Epithelial cell of prostate (primary cell): ENCODE data around the gene PWP1.
A peak's percentile ranks its signal among the peaks of the same experiment; 100 is the strongest.

ENCODE experiments used
- DNase-seq: peaks from one replicate; pipeline ENCODE4 v3.0.0-alpha.2; 2011; ENCODE audit warnings: low read depth, low spot score
- H3K27ac ChIP-seq: fragments of 450-650 bp; 2 replicates; pipeline ENCODE4 v1.5.1; 2017; ENCODE audit warnings: mild to moderate bottlenecking

PWP1 gene

GRCh38 chr12:107685360-107686248 lies at the start of gene PWP1:
Gene PWP1, plus strand, starts transcription at chr12:107685799. Its CDS starts 101 bp downstream, at chr12:107685900.
- DNase-seq, result peak; percentile 74
- peak within 1 kb of the TSS; percentile 65 for H3K27ac ChIP-seq

DNA sequence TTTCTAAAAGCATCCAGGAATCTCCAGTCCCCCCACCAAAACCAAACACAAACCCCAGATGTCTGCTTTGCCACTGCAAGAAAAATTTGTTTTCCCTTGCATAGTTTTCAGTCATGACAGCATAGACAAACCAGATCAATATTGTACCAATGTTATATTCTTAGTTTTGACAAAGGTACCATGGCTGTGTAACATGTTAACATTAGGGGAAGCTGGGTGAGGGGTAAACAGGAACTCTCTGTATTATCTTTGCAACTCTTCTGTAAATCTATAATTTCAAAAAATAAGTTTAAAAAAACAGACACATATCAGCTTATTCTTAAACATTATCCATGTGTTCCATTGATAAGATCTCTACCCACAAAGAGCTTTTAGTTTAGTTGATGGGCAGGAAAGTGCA lies 44.4 kb upstream of the PWP1 start:
- no peak for DNase-seq
- H3K27ac ChIP-seq, result no peak overlapping the region

- no peak overlapping the region for H3K27ac ChIP-seq
- no peak for DNase-seq
Measured at GRCh38 chr12:107642240-107642639, 43.4 kb upstream of the PWP1 start.

DNA sequence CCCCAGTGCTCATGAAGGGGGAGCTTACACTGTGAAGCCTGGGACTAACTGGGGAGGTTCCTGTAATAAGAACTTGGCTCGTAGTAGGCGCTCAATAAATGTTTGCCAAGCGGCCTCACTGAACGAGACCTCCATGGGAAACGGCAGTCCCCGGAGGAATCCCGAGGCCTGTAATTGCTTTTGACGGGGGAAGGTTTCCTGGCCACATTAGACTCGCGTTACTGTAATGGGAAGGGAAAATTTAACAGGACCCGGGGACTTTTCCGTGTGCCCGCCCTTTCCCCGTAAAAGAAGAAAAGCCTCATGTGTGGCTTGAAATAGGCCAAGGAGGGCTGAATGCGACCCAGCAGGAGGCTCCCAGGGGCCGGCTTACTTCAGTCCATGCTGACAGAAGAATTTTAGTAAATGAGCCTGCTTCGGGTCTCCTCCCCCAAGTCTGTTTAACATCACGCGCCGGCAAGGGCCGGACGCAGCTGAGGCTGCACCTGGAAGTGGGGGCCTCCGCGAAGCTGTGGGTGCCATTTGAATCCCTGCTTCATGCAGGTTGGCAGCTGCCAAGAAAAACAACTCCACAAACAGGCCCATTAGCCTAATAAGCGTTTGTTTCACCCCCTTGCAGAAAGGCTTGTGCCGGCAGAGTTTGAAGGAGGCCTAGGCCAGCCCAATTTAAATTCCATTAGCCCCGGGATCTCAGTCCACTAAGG lies 39.8 kb upstream of the PWP1 start:
- H3K27ac ChIP-seq, result no peak overlapping the region
- DNase-seq, result no peak

GRCh38 chr12:107646436-107646835 lies 39.2 kb upstream of the PWP1 start:
- DNase-seq, result no peak
- H3K27ac ChIP-seq, result no peak overlapping the region

DNA sequence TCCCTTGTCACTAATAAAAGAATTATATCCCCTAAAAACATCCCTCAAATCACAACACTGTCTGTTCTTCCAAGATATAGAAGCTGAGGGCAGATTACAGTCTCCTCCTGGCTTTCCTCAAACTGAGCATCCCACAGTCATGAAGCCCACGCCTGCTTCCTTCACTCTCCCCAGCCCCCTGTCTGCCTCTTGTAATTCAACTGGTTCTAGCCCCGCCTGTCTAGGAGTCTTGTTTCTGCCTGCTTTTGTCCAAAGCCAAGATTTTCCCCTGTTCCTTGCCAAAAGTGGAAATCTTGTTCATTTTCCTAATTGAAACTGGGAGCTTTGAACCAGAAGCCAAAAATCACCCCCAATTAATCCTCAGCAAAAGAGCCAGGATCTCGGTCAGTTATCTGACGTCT lies 35.9 kb upstream of the PWP1 start:
- no peak for DNase-seq

DNA sequence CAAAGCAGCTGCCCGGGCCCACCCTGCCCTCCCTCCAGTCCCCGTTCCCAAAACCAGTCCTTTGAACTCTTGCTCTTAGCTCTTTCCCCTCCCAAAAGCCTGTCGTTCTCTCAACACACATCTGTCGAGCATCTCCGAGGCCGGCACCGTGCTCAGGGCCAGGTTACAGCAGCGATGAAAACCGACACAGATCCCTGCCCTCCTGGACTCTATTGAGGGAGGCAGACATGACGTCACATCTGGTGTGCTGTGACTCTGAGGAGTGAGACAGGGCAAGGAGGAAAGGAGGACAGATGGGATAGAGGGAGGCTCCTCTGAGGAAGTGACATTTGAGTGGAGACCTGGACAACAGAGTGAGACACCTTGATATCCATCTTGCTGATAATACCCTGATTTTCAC lies 34.6 kb upstream of the PWP1 start:
- DNase-seq, result no peak
- H3K27ac ChIP-seq, result no peak overlapping the region

More for the DNA sequence above, 35.9 kb upstream of the PWP1 start:
- H3K27ac ChIP-seq, result no peak overlapping the region

DNA sequence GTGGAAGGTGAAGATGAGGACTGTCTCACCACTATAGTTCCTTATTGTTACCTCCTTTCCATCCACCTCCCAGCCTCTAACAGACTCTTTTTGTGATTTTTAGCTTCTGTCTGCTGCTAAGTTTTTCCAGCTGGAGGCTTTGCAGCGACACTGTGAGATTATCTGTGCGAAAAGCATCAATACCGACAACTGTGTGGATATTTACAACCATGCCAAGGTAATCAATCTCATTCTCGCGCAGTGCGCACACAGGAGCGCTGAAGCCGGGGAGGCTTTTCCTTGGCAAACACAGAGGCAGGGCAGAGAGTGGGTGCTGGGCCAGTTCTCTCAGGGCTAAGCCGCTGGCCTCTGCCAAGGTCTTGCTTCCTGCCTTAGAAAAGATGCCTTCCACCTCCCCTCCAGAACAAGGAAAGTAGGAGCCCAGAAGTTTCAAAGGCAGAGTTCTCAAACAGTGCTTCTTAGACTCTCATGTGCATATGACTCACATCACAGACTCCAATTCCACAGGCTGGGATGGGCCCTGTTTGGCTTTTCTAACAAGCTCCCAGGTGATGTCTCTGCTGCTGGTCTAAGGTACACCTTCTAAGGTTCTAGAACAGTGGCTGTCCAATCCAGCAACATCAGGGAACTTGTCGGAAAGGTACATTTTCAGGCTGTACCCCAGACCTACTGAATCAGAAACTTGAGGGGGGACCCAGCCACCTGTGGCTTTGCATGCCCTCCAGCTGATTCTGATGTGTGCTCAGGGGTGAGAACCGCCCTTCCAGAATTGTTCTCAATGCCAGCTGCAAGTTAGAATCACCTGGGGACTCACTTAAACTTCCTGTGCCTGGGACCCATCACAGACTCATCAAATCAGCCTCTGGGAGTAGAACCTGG lies 33.8 kb upstream of the PWP1 start:
- no peak overlapping the region for H3K27ac ChIP-seq
- DNase-seq, result no peak

DNA sequence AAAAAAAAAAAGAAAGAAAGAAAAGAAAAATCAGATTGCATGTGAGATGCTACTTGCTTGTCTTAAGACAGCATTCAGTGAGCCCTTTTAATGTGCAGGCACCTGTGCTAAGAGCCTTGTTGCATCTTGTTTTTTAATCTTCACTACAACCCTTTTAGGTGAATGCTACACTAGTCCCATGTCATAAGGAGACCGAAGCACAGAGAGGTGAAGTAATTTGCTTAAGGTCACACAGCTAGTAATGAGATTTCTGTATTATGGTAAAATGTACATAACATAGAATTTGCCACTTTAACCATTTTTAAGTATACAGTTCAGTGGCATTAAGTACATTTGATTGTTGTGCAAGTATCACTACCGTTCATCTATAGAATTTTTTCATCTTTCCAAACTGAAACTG lies 32.1 kb upstream of the PWP1 start:
- H3K27ac ChIP-seq, result no peak overlapping the region
- no peak for DNase-seq

DNA sequence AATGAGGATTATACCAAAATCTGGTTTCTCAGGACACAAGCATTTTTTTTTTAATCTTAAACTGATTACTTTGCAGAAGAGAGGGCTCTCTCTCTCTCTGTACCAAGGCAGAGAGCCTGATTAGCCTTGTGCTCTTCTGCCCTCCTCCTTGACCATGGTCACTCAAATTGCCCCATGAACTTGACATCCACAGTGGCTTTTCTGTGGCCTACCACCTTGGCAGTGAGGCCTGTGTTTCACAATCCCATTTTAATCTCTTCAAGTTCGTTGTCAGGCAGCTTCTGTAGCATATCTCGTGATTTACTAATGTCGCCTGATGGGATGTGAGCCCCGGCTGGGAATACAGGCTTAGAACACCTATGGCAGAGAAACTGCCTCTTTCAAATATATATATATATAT lies 30.7 kb upstream of the PWP1 start:
- DNase-seq, result no peak
- H3K27ac ChIP-seq, result no peak overlapping the region

DNA sequence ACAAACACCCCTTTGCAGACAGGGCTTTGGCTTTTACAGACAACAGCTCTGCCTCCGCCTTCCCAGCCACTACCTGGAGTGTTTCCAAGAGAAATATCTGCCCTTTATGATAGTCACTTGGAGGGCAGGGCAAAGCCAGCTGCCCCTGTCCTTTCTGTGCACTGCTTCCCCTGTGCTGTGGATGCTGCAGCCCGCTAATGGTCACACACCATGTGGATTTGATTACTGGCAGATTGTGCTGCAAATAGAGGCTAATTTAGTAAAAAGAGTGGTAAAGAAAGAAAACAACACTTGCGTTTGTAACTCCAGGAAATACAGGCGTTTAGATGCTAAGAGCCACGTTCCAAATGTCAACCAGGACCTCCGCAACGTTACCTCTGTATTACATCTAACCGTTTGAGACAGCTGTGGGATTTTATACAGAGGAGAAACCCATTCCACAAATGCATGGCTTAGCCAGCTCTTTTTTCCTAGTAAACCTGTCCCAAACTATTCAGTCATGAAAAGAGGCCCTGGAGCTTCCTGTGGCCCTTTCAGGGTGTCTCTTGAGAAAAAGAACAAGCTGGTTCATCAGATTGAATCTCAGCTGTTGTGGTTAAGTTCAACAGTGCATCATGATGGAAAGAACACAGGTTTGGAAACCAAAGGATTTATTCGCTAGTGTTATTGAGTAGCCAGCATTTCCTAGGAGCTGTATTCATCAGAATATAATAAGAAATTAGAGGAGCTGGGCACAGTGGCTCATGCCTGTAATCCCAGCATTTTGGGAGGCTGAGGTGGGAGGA lies 30.1 kb upstream of the PWP1 start:
- H3K27ac ChIP-seq, result no peak overlapping the region
- no peak for DNase-seq

- DNase-seq, result no peak
Measured at GRCh38 chr12:107656302-107656701, 29.3 kb upstream of the PWP1 start.

DNA sequence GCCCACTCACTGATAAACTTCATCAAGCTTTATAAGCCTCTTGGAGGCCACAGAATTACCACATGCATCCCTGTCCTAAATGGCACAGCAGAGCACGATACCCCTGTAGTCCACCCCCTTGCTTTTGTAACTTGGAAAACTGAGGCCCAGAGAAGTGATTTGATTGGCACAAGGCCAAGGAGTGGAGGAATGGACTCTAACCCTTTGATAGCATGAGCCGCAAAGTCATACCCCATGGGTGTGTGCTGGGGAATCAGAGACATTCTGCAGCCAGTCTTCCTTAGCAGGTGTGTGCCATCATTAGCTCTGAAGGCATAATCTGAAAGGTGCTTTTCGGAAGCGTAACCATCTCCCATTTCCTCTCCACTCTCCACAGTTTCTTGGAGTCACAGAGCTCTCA lies 28.5 kb upstream of the PWP1 start:
- DNase-seq, result no peak
- H3K27ac ChIP-seq, result no peak overlapping the region

More at GRCh38 chr12:107656302-107656701, 29.3 kb upstream of the PWP1 start:
- no peak overlapping the region for H3K27ac ChIP-seq

GRCh38 chr12:107657621-107658020 lies 28.0 kb upstream of the PWP1 start:
- DNase-seq, result no peak
- H3K27ac ChIP-seq, result no peak overlapping the region

DNA sequence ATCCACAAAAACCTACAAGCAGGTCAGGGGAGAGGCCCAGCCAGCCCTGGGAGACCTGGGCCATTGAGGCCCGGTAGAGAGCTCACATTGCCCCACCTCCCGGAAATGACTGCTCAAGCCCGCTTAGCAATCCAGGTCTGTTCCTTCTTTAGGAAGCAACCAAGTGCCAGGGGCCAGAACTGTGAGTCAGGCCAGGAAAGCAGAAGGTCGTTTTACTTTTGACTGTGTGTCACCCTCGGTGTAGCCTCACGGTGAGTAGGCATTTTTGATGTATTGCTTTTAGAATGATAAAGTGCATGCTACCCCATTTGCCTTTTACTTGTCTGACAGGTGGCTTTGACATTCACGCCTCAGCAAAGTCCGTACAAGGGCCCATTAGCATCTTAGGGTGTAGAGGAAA lies 25.4 kb upstream of the PWP1 start:
- no peak for DNase-seq
- no peak overlapping the region for H3K27ac ChIP-seq

DNA sequence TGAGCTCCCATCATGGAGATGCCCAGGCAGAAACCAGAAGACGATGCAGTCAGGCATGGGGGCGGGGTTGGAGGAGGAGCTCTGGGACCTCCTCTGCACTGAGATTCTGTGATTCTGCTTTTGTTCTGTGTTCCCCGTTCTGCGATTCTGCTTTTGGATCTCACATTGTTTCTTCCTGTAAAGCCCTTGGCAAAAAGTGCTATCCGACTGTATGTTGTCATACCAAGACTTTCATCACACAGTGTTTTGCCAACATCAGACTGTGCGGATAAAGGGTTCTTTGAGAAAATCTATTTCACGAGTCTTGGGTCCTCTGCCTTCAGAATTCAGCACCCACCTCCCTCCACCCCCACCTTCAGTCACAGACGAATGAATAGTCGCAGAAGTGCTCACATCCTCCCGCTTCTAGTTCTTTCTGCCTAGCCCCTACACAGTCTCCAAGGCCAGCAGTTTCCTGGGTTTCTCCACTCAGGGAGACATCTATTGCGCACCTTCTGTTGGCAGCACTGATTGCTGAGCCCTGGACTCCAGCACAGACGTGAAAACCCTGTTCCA lies 24.7 kb upstream of the PWP1 start:
- H3K27ac ChIP-seq, result no peak overlapping the region
- no peak for DNase-seq

GRCh38 chr12:107661830-107662229 lies 23.8 kb upstream of the PWP1 start:
- H3K27ac ChIP-seq, result no peak overlapping the region
- no peak for DNase-seq

- H3K27ac ChIP-seq, result no peak overlapping the region
- no peak for DNase-seq
Measured at GRCh38 chr12:107662484-107662883, 23.1 kb upstream of the PWP1 start.

- H3K27ac ChIP-seq, result no peak overlapping the region
- no peak for DNase-seq
Measured at GRCh38 chr12:107663277-107663676, 22.3 kb upstream of the PWP1 start.

DNA sequence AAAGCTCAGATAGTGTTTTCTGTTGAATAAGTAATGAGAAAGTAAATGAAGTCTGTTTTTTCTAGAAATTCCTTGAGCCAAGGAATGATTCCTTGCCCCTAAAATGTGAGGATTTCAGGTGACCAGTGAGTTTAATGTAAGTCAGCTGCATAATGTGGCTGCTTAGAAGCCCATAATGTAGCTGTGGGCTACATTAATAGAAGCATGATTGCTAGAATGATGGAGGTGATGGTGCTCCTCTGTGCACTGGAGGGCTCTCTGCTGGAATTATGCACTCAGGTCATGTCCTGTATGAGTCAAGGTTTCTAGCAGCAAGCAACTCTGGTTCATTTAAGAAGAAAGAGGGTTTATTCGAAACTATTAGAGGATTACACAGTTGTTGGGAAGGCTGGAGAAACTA lies 19.6 kb upstream of the PWP1 start:
- H3K27ac ChIP-seq, result no peak overlapping the region
- no peak for DNase-seq
